22Rv1 (cell line): Measurements from ENCODE around the gene GHRH.

ENCODE experiments used
- CTCF ChIP-seq: fragments of 450-650 bp; IDR thresholded peaks from 2 replicates; pipeline ENCODE4 v1.5.1; 2017; ENCODE audit warnings: mild to moderate bottlenecking
- ZFX ChIP-seq: fragments of 450-650 bp; IDR thresholded peaks from 2 replicates; pipeline ENCODE4 v1.6.1; 2017; ENCODE audit warnings: antibody characterized with exemption, borderline replicate concordance

GRCh38 chr20:37243076-37243936 is 18.3 kb downstream of the GHRH start:
- no peak for TF ChIP-seq CTCF
- no peak for TF ChIP-seq ZFX
